SK-N-MC (cell line): ENCODE data around the gene ALOX5.

Experiments used
- DNase-seq: peaks from one replicate; pipeline ENCODE4 v3.0.0-alpha.2; 2011; ENCODE audit warnings: low read depth, low spot score
- H3K27ac ChIP-seq: fragments of 200-600 bp; sonication (generic); 2 replicates; pipeline ENCODE4 v1.5.1; 2016; ENCODE audit warnings: mixed run types
- H3K36me3 ChIP-seq: fragments of 200-600 bp; sonication (generic); 2 replicates; pipeline ENCODE4 v1.6.1; 2017; ENCODE audit warnings: antibody characterized with exemption, low read length, mixed read lengths; ENCODE audit not compliant: insufficient read depth
- H3K4me3 ChIP-seq: fragments of 200-600 bp; sonication (generic); 2 replicates; pipeline ENCODE4 v1.5.1; 2016
- H3K9ac ChIP-seq: fragments of 200-600 bp; sonication (generic); 2 replicates; pipeline ENCODE4 v1.8.0; 2017; ENCODE audit warnings: mixed run types, mixed read lengths; ENCODE audit not compliant: insufficient read length
- H3K9me3 ChIP-seq: fragments of 200-600 bp; sonication (generic); 2 replicates; pipeline ENCODE4 v1.6.1; 2017; ENCODE audit warnings: low read depth, mild to moderate bottlenecking, antibody characterized with exemption, low read length, moderate library complexity, mixed read lengths
- EZH2 ChIP-seq: fragments of 200-600 bp; sonication (generic); IDR thresholded peaks from one replicate; pipeline ENCODE4 v1.6.1; 2017; ENCODE audit warnings: antibody characterized with exemption
- FOXP2 ChIP-seq: optimal IDR thresholded peaks from 2 replicates; pipeline ENCODE3; 2011; ENCODE audit warnings: mild to moderate bottlenecking, moderate library complexity; ENCODE audit not compliant: insufficient read depth; ENCODE audit errors: extremely low read length, control extremely low read depth
- POLR2AphosphoS5 ChIP-seq: IDR thresholded peaks from 2 replicates; pipeline ENCODE4 v1.6.1; 2012; ENCODE audit warnings: mild to moderate bottlenecking, low read depth, low read length, borderline replicate concordance

Gene ALOX5

GRCh38 chr10:45451407-45451806 lies 77.4 kb downstream of the ALOX5 start:
- Histone ChIP-seq H3K4me3 (no peak overlapping the region), H3K9ac (no peak overlapping the region), H3K36me3 (no peaks in the 10 kb centered on the region), H3K27ac (no peak overlapping the region), H3K9me3 (no peaks in the 10 kb centered on the region)
- TF ChIP-seq FOXP2: no peak
- TF ChIP-seq POLR2AphosphoS5: no peak
- TF ChIP-seq EZH2: no peak
- no peak for DNase-seq

GRCh38 chr10:45452268-45452667 lies 78.3 kb downstream of the ALOX5 start:
- H3K9me3 ChIP-seq: no peaks in the 10 kb centered on the region
- H3K27ac ChIP-seq: no peak overlapping the region
- TF ChIP-seq FOXP2 (no peak), POLR2AphosphoS5 (no peak), EZH2 (no peak)
- no peak overlapping the region for H3K9ac ChIP-seq
- no peak overlapping the region for H3K4me3 ChIP-seq
- no peaks in the 10 kb centered on the region for H3K36me3 ChIP-seq
- DNase-seq: no peak

GRCh38 chr10:45452743-45453452 lies 78.9 kb downstream of the ALOX5 start:
- no peaks in the 10 kb centered on the region for H3K36me3 ChIP-seq
- no peak overlapping the region for H3K4me3 ChIP-seq
- no peak overlapping the region for H3K9ac ChIP-seq
- H3K27ac ChIP-seq: no peak overlapping the region
- no peak for TF ChIP-seq FOXP2
- no peak for TF ChIP-seq EZH2
- TF ChIP-seq POLR2AphosphoS5: no peak
- no peaks in the 10 kb centered on the region for H3K9me3 ChIP-seq
- no peak for DNase-seq

- H3K36me3 ChIP-seq: no peaks in the 10 kb centered on the region
- TF ChIP-seq FOXP2 (no peak), POLR2AphosphoS5 (no peak), EZH2 (no peak)
- no peak overlapping the region for H3K4me3 ChIP-seq
- no peak for DNase-seq
- no peaks in the 10 kb centered on the region for H3K9me3 ChIP-seq
- H3K27ac ChIP-seq: no peak overlapping the region
- no peak overlapping the region for H3K9ac ChIP-seq
Measured at GRCh38 chr10:45453639-45454255, 79.7 kb downstream of the ALOX5 start.

GRCh38 chr10:45454262-45454661 lies 80.2 kb downstream of the ALOX5 start:
- no peak for DNase-seq
- Histone ChIP-seq H3K4me3 (no peak overlapping the region), H3K36me3 (no peaks in the 10 kb centered on the region), H3K27ac (no peak overlapping the region), H3K9me3 (no peaks in the 10 kb centered on the region), H3K9ac (no peak overlapping the region)
- TF ChIP-seq FOXP2 (no peak), POLR2AphosphoS5 (no peak), EZH2 (no peak)

- Histone ChIP-seq H3K4me3 (no peak overlapping the region), H3K36me3 (no peaks in the 10 kb centered on the region), H3K27ac (no peak overlapping the region), H3K9ac (no peak overlapping the region), H3K9me3 (no peaks in the 10 kb centered on the region)
- TF ChIP-seq EZH2: no peak
- TF ChIP-seq FOXP2: no peak
- no peak for TF ChIP-seq POLR2AphosphoS5
- no peak for DNase-seq
Measured at GRCh38 chr10:45454859-45455258, 80.8 kb downstream of the ALOX5 start.

- H3K36me3 ChIP-seq: no peaks in the 10 kb centered on the region
- no peaks in the 10 kb centered on the region for H3K9me3 ChIP-seq
- H3K9ac ChIP-seq: no peak overlapping the region
- DNase-seq: no peak
- TF ChIP-seq EZH2 (no peak), FOXP2 (no peak)
- no peak overlapping the region for H3K27ac ChIP-seq
- no peak overlapping the region for H3K4me3 ChIP-seq
Measured at GRCh38 chr10:45456233-45456632, 82.2 kb downstream of the ALOX5 start.

- TF ChIP-seq POLR2AphosphoS5 (no peak), FOXP2 (no peak), EZH2 (no peak)
- no peaks in the 10 kb centered on the region for H3K36me3 ChIP-seq
- H3K27ac ChIP-seq: no peak overlapping the region
- no peak overlapping the region for H3K9ac ChIP-seq
- DNase-seq: no peak
- no peaks in the 10 kb centered on the region for H3K9me3 ChIP-seq
- H3K4me3 ChIP-seq: no peak overlapping the region
Measured at GRCh38 chr10:45456822-45457221, 82.8 kb downstream of the ALOX5 start.
